CD14-positive monocyte (primary cell): ENCODE data around the gene SNX19. TPM values are rescaled to one million over a fixed set of nuclear protein-coding genes. Genes with fewer than 3 reads are reported as not detected.

Source experiments
- DNase-seq, 3 donors: peaks; one replicate each; pipeline ENCODE4 v3.0.0-alpha.2; 2011 to 2022
- H2AFZ ChIP-seq: 2 replicates; pipeline ENCODE4 v1.6.0; 2012; ENCODE audit warnings: mild to moderate bottlenecking, low read depth, low read length, inconsistent platforms; ENCODE audit not compliant: insufficient read depth, poor library complexity, severe bottlenecking
- H3K27ac ChIP-seq, 2 donors: 1 replicate in 1 of 2; 2 replicates in 1 of 2; pipeline ENCODE4 v1.5.1; 2012 to 2013; ENCODE audit warnings: low read length in 2 of 2, control low read depth in 1 of 2, inconsistent platforms in 1 of 2, low read depth in 1 of 2, mild to moderate bottlenecking in 1 of 2
- H3K27me3 ChIP-seq, 2 donors: one replicate each; pipeline versions ENCODE4 v1.6.0 to v1.6.1; 2011 to 2013; ENCODE audit warnings: low read length in 2 of 2; ENCODE audit not compliant: control insufficient read depth in 2 of 2, insufficient read depth in 2 of 2
- H3K36me3 ChIP-seq, 2 donors: replicated peaks in 1 of 2; 1 replicate in 1 of 2; 2 replicates in 1 of 2; pipeline versions ENCODE4 v1.5.1 to v1.6.1; 2012 to 2013; ENCODE audit warnings: low read length in 2 of 2, control low read depth in 1 of 2, inconsistent platforms in 1 of 2, mild to moderate bottlenecking in 1 of 2; ENCODE audit not compliant: insufficient read depth in 2 of 2, control insufficient read depth in 1 of 2
- H3K4me1 ChIP-seq, 2 donors: 1 replicate in 1 of 2; 2 replicates in 1 of 2; pipeline versions ENCODE4 v1.5.1 to v1.6.1; 2012 to 2013; ENCODE audit warnings: low read length in 2 of 2, control low read depth in 1 of 2, inconsistent platforms in 1 of 2, mild to moderate bottlenecking in 1 of 2, moderate library complexity in 1 of 2; ENCODE audit not compliant: insufficient read depth in 2 of 2, control insufficient read depth in 1 of 2
- H3K4me2 ChIP-seq: replicated peaks from 2 replicates; pipeline ENCODE3; 2012; ENCODE audit warnings: low read length, moderate library complexity, mild to moderate bottlenecking; ENCODE audit not compliant: poor library complexity, severe bottlenecking; ENCODE audit errors: extremely low read depth
- H3K4me3 ChIP-seq, 3 experiments: fragments of 200-600 bp in 1 of 3; sonication (generic) in 1 of 3; replicated peaks in 1 of 3; 1 replicate in 2 of 3; 2 replicates in 1 of 3; pipeline ENCODE4 v1.5.1; 2011 to 2013; ENCODE audit warnings: low read length in 3 of 3, mild to moderate bottlenecking in 3 of 3, control low read depth in 2 of 3, low read depth in 2 of 3, inconsistent platforms in 1 of 3, moderate library complexity in 1 of 3
- H3K79me2 ChIP-seq: 2 replicates; pipeline ENCODE4 v1.6.0; 2012; ENCODE audit warnings: mild to moderate bottlenecking, control low read depth, inconsistent platforms, low read length, moderate library complexity; ENCODE audit not compliant: insufficient read depth
- H3K9ac ChIP-seq: 2 replicates; pipeline ENCODE4 v1.6.0; 2017; ENCODE audit warnings: low read length, mild to moderate bottlenecking; ENCODE audit not compliant: insufficient read depth, poor library complexity, severe bottlenecking
- H3K9me3 ChIP-seq, 2 donors: replicated peaks in 1 of 2; 1 replicate in 1 of 2; 2 replicates in 1 of 2; pipeline versions ENCODE4 v1.5.1 to v1.6.1; 2012 to 2013; ENCODE audit warnings: low read length in 2 of 2, control low read depth in 1 of 2; ENCODE audit not compliant: control insufficient read depth in 1 of 2, insufficient read depth in 1 of 2
- H4K20me1 ChIP-seq: 2 replicates; pipeline ENCODE4 v1.6.0; 2012; ENCODE audit warnings: mild to moderate bottlenecking, low read length, control low read depth, moderate library complexity; ENCODE audit not compliant: insufficient read depth
- H3K27ac Mint-ChIP-seq, 7 donors: one replicate each; pipeline ENCODE4 v1.8.0; 2020; ENCODE audit warnings: mild to moderate bottlenecking in 7 of 7, mixed read lengths in 7 of 7, moderate library complexity in 6 of 7, inconsistent platforms in 2 of 7
- H3K27me3 Mint-ChIP-seq, 3 donors: one replicate each; pipeline ENCODE4 v1.8.0; 2021 to 2022; ENCODE audit warnings: low read depth in 3 of 3, mild to moderate bottlenecking in 3 of 3, mixed read lengths in 3 of 3, moderate library complexity in 3 of 3, inconsistent platforms in 1 of 3
- H3K36me3 Mint-ChIP-seq, 2 donors: one replicate each; pipeline ENCODE4 v1.8.0; 2020; ENCODE audit warnings: mixed read lengths in 2 of 2, inconsistent platforms in 1 of 2, mild to moderate bottlenecking in 1 of 2
- H3K4me1 Mint-ChIP-seq: one replicate; pipeline ENCODE4 v1.8.0; 2020; ENCODE audit warnings: mild to moderate bottlenecking, mixed read lengths
- H3K4me3 Mint-ChIP-seq, 2 donors: one replicate each; pipeline ENCODE4 v1.8.0; 2020; ENCODE audit warnings: mild to moderate bottlenecking in 2 of 2, mixed read lengths in 2 of 2, moderate library complexity in 1 of 2
- H3K9me3 Mint-ChIP-seq, 7 donors: one replicate each; pipeline ENCODE4 v1.8.0; 2020 to 2022; ENCODE audit warnings: mixed read lengths in 7 of 7, mild to moderate bottlenecking in 6 of 7, moderate library complexity in 6 of 7, inconsistent platforms in 2 of 7
- WGBS: methylation state at CpG from one replicate; pipeline ENCODE4 v1.1.5; 2013; ENCODE audit warnings: missing lambda C conversion rate; ENCODE audit not compliant: insufficient coverage; 5-methylcytosine and 5-hydroxymethylcytosine counted together
- intact Hi-C, 2 donors: fragments of 100-400 bp; cut with micrococcal nuclease; formaldehyde crosslinking; loops; one replicate each; pipeline versions ENCODE4 v1.15.0 to v1.15.1; 2023
- polyA plus RNA-seq, 3 donors: library from polyadenylated mRNA; depleted of rRNA in 1 of 3; unstranded in 2 of 3; stranded (reverse) in 1 of 3; fragments of 300-500 nt in 2 of 3; fragments of >200 nt in 1 of 3; fragmentation: Illumina TruSeq in 2 of 3; gene quantifications; 1 replicate in 2 of 3; 2 replicates in 1 of 3; pipeline ENCODE4 v1.2.3, GENCODE V29; 2012 to 2021
- TF ChIP-seq, protein P1 (sequence below): fragments of 200-600 bp; IDR thresholded peaks from one replicate; pipeline ENCODE4 v1.8.0; 2022; ENCODE audit warnings: antibody characterized with exemption, mild to moderate bottlenecking

Gene SNX19
- polyA plus RNA-seq, 3 donors = 13.6 to 23.3 (median 17.6) TPM

GRCh38 chr11:130947058-130947457 is 30.8 kb upstream of the SNX19 start:
- no peaks in the 10 kb centered on the region for H3K9me3 ChIP-seq
- Mint-ChIP-seq H3K27me3 (peaks cover 0 to 2% (median 0%) of the 10 kb centered on the region in 3 donors), H3K4me1 (no peaks in the 10 kb centered on the region), H3K9me3 (peaks cover 0 to 3% (median 0%) of the 10 kb centered on the region in 7 donors), H3K27ac (no peak overlapping the region), H3K4me3 (no peak overlapping the region), H3K36me3 (no peaks in the 10 kb centered on the region)
- H3K36me3 ChIP-seq = no peaks in the 10 kb centered on the region
- H3K4me3 ChIP-seq = no peak overlapping the region
- H3K9ac ChIP-seq = no peak overlapping the region
- no peaks in the 10 kb centered on the region for H3K4me1 ChIP-seq
- no peak overlapping the region for H2AFZ ChIP-seq
- TF ChIP-seq, protein P1, sequence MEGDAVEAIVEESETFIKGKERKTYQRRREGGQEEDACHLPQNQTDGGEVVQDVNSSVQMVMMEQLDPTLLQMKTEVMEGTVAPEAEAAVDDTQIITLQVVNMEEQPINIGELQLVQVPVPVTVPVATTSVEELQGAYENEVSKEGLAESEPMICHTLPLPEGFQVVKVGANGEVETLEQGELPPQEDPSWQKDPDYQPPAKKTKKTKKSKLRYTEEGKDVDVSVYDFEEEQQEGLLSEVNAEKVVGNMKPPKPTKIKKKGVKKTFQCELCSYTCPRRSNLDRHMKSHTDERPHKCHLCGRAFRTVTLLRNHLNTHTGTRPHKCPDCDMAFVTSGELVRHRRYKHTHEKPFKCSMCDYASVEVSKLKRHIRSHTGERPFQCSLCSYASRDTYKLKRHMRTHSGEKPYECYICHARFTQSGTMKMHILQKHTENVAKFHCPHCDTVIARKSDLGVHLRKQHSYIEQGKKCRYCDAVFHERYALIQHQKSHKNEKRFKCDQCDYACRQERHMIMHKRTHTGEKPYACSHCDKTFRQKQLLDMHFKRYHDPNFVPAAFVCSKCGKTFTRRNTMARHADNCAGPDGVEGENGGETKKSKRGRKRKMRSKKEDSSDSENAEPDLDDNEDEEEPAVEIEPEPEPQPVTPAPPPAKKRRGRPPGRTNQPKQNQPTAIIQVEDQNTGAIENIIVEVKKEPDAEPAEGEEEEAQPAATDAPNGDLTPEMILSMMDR = no peak
- no peaks in the 10 kb centered on the region for H3K79me2 ChIP-seq
- H3K27me3 ChIP-seq = no peaks in the 10 kb centered on the region
- no peak overlapping the region for H3K27ac ChIP-seq
- WGBS = 80% methylated on average over 1 of the region's 3 CpGs
- H4K20me1 ChIP-seq = no peaks in the 10 kb centered on the region
- no peak for DNase-seq
- intact Hi-C loops = no loop called here
- no peak overlapping the region for H3K4me2 ChIP-seq

- intact Hi-C loops = no loop called here
- H3K27ac Mint-ChIP-seq = no peak overlapping the region
- no peak overlapping the region for H2AFZ ChIP-seq
Observed at GRCh38 chr11:130945896-130946295, 29.6 kb upstream of the SNX19 start.

More at GRCh38 chr11:130945896-130946295, 29.6 kb upstream of the SNX19 start:
- Mint-ChIP-seq H3K27me3 (peaks cover 0 to 2% (median 0%) of the 10 kb centered on the region in 3 donors), H3K4me1 (no peaks in the 10 kb centered on the region), H3K36me3 (no peaks in the 10 kb centered on the region), H3K4me3 (no peak overlapping the region), H3K9me3 (peaks cover 0 to 3% (median 0%) of the 10 kb centered on the region in 7 donors)
- H3K79me2 ChIP-seq = no peaks in the 10 kb centered on the region
- TF ChIP-seq, protein P1 = no peak
- no peaks in the 10 kb centered on the region for H3K36me3 ChIP-seq
- H3K4me2 ChIP-seq = no peak overlapping the region
- H3K27ac ChIP-seq = no peak overlapping the region
- no peaks in the 10 kb centered on the region for H3K4me1 ChIP-seq
- no peak overlapping the region for H3K4me3 ChIP-seq
- H4K20me1 ChIP-seq = no peaks in the 10 kb centered on the region
- 93% methylated on average over 3 of the region's 9 CpGs for WGBS
- H3K9ac ChIP-seq = no peak overlapping the region
- H3K9me3 ChIP-seq = no peaks in the 10 kb centered on the region
- no peaks in the 10 kb centered on the region for H3K27me3 ChIP-seq
- no peak for DNase-seq
